Gastroesophageal sphincter (tissue), 3 donors: ENCODE data around the gene LIPC.

Source experiments
- CTCF ChIP-seq, 4 experiments: fragments of 200-600 bp in 2 of 4; fragments of 450-650 bp in 2 of 4; sonication (generic) in 1 of 4; IDR thresholded peaks; one replicate each; pipeline ENCODE4 v1.5.1; 2017 to 2019; ENCODE audit warnings: antibody characterized with exemption in 4 of 4, mild to moderate bottlenecking in 2 of 4, moderate library complexity in 2 of 4
- EP300 ChIP-seq: sonication (generic); formaldehyde crosslinking; IDR thresholded peaks from one replicate; pipeline ENCODE4 v1.6.1; 2017; ENCODE audit warnings: antibody characterized with exemption, mild to moderate bottlenecking
- POLR2A ChIP-seq, 2 donors: fragments of 450-650 bp; IDR thresholded peaks; one replicate each; pipeline ENCODE4 v1.6.1; 2017; ENCODE audit warnings: antibody characterized with exemption in 2 of 2, mild to moderate bottlenecking in 2 of 2, moderate library complexity in 1 of 2
- POLR2AphosphoS5 ChIP-seq: sonication (generic); formaldehyde crosslinking; IDR thresholded peaks from one replicate; pipeline ENCODE4 v1.6.1; 2017; ENCODE audit warnings: antibody characterized with exemption

- no peak for TF ChIP-seq CTCF (IDR thresholded peaks at IDR 0.05)
- TF ChIP-seq POLR2AphosphoS5: no peak
- TF ChIP-seq POLR2A (IDR thresholded peaks at IDR 0.05): no peak
- TF ChIP-seq EP300: no peak
Observed at GRCh38 chr15:58438111-58438510, 6.3 kb downstream of the LIPC start.
